ENCODE results near the gene SOCS2. TPM values are rescaled to one million over a fixed set of nuclear protein-coding genes. Genes with fewer than 3 reads are reported as not detected.

Gene SOCS2
- total RNA-seq, 1 donor from 2014 or later = 19.5 TPM

GRCh38 chr12:93540466-93540865 is 32.0 kb upstream of the SOCS2 start:
- H3K27me3 Mint-ChIP-seq (ENCODE audit: unreplicated experiment) = peaks cover 3% of the 10 kb centered on the region
- no peak for DNase-seq (ENCODE audit: low spot score)
- H3K36me3 Mint-ChIP-seq (ENCODE audit: low read depth, unreplicated experiment) = no peaks in the 10 kb centered on the region
- no peak overlapping the region for H3K4me3 Mint-ChIP-seq (ENCODE audit: unreplicated experiment)
- H3K27ac Mint-ChIP-seq (ENCODE audit: unreplicated experiment) = no peak overlapping the region
- H3K9me3 Mint-ChIP-seq (ENCODE audit: unreplicated experiment) = no peaks in the 10 kb centered on the region
- H3K4me1 Mint-ChIP-seq (ENCODE audit: unreplicated experiment) = peaks cover 22% of the 10 kb centered on the region
- no peak for TF ChIP-seq CTCF (IDR thresholded peaks at IDR 0.05; ENCODE audit: unreplicated experiment)

- Mint-ChIP-seq H3K27me3 (ENCODE audit: unreplicated experiment) (peaks cover 3% of the 10 kb centered on the region), H3K4me1 (ENCODE audit: unreplicated experiment) (peaks cover 22% of the 10 kb centered on the region), H3K9me3 (ENCODE audit: unreplicated experiment) (no peaks in the 10 kb centered on the region), H3K36me3 (ENCODE audit: low read depth, unreplicated experiment) (no peaks in the 10 kb centered on the region), H3K4me3 (ENCODE audit: unreplicated experiment) (no peak overlapping the region), H3K27ac (ENCODE audit: unreplicated experiment) (no peak overlapping the region)
- TF ChIP-seq CTCF (IDR thresholded peaks at IDR 0.05; ENCODE audit: unreplicated experiment) = no peak
- no peak for DNase-seq (ENCODE audit: low spot score)
Measured at GRCh38 chr12:93541578-93542225, 30.8 kb upstream of the SOCS2 start.

GRCh38 chr12:93547778-93548177 is 24.7 kb upstream of the SOCS2 start:
- Mint-ChIP-seq H3K27me3 (ENCODE audit: unreplicated experiment) (peaks cover 3% of the 10 kb centered on the region), H3K36me3 (ENCODE audit: low read depth, unreplicated experiment) (no peaks in the 10 kb centered on the region), H3K27ac (ENCODE audit: unreplicated experiment) (no peak overlapping the region), H3K4me3 (ENCODE audit: unreplicated experiment) (no peak overlapping the region), H3K4me1 (ENCODE audit: unreplicated experiment) (peaks cover 6% of the 10 kb centered on the region), H3K9me3 (ENCODE audit: unreplicated experiment) (no peaks in the 10 kb centered on the region)
- no peak for DNase-seq (ENCODE audit: low spot score)
- no peak for TF ChIP-seq CTCF (IDR thresholded peaks at IDR 0.05; ENCODE audit: unreplicated experiment)

- H3K4me1 Mint-ChIP-seq (ENCODE audit: unreplicated experiment) = peaks cover 6% of the 10 kb centered on the region
- H3K27me3 Mint-ChIP-seq (ENCODE audit: unreplicated experiment) = peaks cover 3% of the 10 kb centered on the region
- no peaks in the 10 kb centered on the region for H3K9me3 Mint-ChIP-seq (ENCODE audit: unreplicated experiment)
- no peak for TF ChIP-seq CTCF (IDR thresholded peaks at IDR 0.05; ENCODE audit: unreplicated experiment)
- no peak overlapping the region for H3K27ac Mint-ChIP-seq (ENCODE audit: unreplicated experiment)
- no peak overlapping the region for H3K4me3 Mint-ChIP-seq (ENCODE audit: unreplicated experiment)
- DNase-seq (ENCODE audit: low spot score) = no peak
- H3K36me3 Mint-ChIP-seq (ENCODE audit: low read depth, unreplicated experiment) = peaks cover 9% of the 10 kb centered on the region
Measured at GRCh38 chr12:93549174-93549573, 23.3 kb upstream of the SOCS2 start.

GRCh38 chr12:93550748-93551611 is 21.5 kb upstream of the SOCS2 start:
- no peak for TF ChIP-seq CTCF (IDR thresholded peaks at IDR 0.05; ENCODE audit: unreplicated experiment)
- H3K36me3 Mint-ChIP-seq (ENCODE audit: low read depth, unreplicated experiment) = peaks cover 14% of the 10 kb centered on the region
- H3K4me1 Mint-ChIP-seq (ENCODE audit: unreplicated experiment) = peaks cover 6% of the 10 kb centered on the region
- H3K9me3 Mint-ChIP-seq (ENCODE audit: unreplicated experiment) = no peaks in the 10 kb centered on the region
- DNase-seq (ENCODE audit: low spot score) = no peak
- peaks cover 5% of the 10 kb centered on the region for H3K27me3 Mint-ChIP-seq (ENCODE audit: unreplicated experiment)
- H3K4me3 Mint-ChIP-seq (ENCODE audit: unreplicated experiment) = no peak overlapping the region
- H3K27ac Mint-ChIP-seq (ENCODE audit: unreplicated experiment) = no peak overlapping the region

Data from endothelial cell (in vitro differentiated cells).